Measurements from ENCODE around the gene NOXA1.

NOXA1 gene

DNA sequence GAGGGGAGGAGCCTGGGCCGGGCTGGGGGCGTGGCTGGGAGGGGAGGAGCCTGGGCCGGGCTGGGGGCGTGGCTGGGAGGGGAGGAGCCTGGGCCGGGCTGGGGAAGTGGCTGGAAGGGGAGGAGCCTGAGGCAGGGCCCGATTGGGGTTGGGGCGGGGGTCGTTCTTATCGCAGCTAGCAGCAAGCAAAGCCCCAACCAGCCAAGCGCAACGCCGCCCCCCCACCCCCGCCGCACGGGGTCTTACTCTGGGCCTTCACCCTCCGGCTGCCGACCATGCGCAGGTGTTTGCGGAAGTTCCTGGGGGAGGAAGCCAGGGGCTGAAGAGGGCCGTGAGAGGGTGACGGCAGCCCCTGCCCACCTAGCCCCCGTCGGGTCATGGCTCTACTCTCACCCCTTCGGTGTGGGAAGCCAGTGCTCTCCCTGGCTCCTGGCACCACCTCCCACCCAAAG is 31.0 kb downstream of the NOXA1 start:
- DNase-seq (ENCODE audit: low read depth): no peak

DNA sequence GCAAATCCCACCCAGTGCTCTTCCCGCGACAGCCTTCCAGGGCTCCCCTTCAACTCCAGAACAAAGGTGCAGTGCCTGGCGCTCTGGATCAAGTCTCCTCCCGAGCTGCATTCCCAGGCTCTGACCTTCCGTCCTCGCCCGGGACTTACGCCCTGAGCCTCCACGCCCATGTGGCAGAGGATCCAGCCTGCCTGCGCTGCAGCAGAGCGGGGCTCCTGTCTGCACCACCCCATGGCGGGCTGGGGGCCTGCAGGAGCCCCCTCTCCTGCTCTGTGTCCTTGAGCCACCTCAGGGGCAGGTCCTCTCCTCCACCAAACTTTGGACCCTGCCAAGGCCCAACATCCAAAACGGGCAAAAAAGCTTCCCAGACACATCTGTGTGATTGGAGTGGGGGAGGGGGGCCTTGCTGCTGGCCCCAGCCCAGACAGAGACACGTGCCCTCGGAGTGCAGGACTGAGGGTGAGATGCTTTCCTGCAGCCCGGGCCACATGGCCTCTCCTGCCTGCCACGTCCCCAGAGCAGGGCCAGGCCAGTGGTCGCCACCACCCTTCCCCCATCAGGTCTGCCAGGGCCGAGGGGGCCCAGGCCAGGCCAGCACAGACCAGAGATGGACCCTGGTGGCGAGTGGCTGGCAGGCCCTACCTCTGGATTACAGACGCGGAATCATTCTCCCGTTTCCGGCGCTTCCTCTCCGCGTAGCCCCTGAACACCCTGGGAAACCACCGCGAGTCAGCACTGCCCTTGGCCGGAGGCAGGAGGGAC is 31.6 kb downstream of the NOXA1 start:
- no peak for DNase-seq (ENCODE audit: low read depth)

DNA sequence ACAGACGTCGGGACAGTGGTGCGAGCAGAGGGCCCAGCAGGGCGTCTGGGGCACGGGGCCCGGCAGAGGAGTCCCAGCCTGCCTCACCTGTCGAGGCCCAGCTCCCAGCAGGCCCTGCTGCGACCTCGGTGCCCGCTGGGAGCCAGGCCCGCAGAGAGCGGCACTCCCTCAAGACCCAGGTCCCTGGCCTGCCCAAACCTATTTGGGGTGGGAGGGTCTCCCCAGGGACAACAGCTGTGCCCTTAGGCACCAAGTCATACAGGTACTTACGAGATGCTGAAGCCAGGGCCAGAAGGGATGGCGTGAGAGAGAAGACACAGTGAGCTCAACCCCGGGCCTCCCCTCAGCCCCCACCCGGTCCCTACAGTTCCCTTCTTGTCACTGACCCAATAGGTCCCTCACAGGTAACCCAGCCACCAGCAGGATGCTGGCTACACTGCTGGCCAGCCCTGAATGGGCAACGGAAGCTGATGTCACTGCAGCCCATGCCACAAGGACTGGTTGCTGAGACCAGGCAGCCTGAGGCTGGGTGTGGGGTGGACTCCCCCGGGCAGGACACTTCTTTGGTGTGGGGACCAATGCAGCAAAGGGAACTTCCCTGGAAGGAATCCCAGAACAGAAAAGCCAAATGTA is 32.3 kb downstream of the NOXA1 start:
- DNase-seq (ENCODE audit: low read depth): no peak

- no peak for DNase-seq (ENCODE audit: low read depth)
Observed at GRCh38 chr9:137456061-137456863, 33.1 kb downstream of the NOXA1 start.

DNA sequence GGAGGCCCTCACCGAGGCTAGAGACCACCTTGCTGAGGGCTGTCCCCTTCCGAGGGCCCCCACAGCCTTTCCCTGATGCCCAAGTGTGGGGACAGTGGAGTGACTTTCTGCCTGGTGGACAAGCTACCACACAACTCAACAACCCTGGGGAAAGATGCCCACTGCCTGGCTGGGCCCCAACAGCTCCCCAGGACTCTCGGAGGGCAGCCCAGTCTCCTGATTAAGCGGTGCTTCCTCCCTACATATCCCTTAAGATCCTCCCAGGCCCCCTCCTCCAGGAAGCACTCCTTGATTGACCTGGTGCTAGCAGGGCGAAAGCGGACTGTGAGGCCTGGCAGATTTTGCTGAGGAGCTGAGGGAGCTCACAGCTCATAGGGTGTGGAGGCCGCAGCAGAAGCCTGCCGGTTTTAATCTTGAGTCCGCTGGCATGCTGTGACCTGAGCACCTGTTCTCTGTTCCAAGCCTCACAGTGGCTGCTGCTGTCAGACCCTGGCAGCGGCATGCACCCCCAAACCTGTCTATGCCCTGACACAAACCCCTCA is 33.7 kb downstream of the NOXA1 start:
- no peak for DNase-seq (ENCODE audit: low read depth)

- no peak for DNase-seq (ENCODE audit: low read depth)
Observed at GRCh38 chr9:137457406-137458193, 34.4 kb downstream of the NOXA1 start.

- DNase-seq (ENCODE audit: low read depth): no peak
Observed at GRCh38 chr9:137458194-137459151, 35.3 kb downstream of the NOXA1 start.

GRCh38 chr9:137459152-137459600 is 36.0 kb downstream of the NOXA1 start, which contains the start of gene NSMF:
Gene NSMF (minus strand): TSS chr9:137459334. CDS start chr9:137459102, 232 bp downstream.
- DNase-seq (ENCODE audit: low read depth): peak; percentile 92

GRCh38 chr9:137459601-137460362 is 36.6 kb downstream of the NOXA1 start:
- DNase-seq (ENCODE audit: low read depth): no peak

DNA sequence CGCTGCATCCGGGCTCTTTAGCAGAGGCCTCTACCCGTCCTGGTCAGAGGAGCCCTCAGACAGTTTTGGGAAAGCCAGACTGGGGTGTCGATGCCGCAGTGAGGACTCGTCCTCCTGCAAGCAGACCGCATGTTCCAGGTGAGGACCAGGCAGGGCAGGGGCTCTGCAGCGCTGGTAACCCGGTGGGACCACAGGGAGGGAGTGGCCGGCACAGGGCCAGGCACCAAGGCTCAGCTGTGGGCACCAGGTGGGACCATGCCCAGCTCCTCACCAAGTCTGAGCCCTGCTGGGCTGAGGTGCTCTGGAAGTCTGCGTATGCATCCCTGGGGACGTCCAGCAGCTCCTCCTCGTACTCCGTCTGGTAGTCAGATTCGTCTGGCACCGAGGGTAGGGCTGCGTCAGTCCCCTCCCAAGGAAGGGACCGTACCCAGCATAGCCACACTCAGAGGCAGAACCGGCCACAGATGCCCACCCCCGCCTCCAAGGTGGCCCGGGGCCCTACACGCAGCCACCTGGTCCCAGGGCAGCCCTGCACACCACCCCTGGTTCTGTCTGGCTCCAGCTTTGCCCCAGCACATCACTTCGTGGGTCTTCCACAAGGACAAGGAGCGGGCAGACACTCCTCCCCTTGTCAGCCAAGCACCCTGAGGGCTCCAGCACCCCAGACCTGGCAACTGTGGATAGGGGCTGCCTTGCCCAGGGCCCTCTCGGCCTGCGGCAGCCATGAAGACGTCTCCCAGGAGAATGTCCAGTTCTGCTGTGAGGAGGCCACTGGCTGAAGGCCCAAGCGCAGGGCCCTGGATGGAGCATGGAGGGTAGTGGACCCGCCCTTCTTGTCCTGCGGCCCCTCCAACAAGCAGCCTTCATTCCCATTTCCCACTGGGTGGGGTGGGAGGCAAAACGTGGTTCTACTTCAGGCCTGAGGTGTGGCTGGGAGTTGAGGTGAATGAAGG is 37.4 kb downstream of the NOXA1 start:
- no peak for DNase-seq (ENCODE audit: low read depth)

DNA sequence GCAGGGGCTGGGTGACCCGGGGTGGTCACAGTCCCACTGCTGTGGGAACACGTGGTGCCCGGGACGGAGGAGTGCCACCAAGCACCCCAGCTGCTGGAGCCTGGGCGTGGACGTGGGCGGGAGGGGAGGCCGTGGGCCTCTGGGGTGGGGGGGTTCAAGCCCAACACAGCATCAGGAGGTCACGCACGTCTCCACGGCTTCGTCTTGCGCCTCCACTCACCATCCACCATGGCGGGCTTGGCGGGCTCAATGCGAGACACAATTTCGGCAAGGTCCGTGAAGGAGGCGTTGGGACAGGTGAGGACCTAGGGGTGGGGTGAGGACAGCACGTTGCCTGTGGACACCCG is 38.1 kb downstream of the NOXA1 start:
- no peak for DNase-seq (ENCODE audit: low read depth)

- peak; percentile 73 for DNase-seq (ENCODE audit: low read depth)
Observed at GRCh38 chr9:137461663-137462395, 38.6 kb downstream of the NOXA1 start.

DNA sequence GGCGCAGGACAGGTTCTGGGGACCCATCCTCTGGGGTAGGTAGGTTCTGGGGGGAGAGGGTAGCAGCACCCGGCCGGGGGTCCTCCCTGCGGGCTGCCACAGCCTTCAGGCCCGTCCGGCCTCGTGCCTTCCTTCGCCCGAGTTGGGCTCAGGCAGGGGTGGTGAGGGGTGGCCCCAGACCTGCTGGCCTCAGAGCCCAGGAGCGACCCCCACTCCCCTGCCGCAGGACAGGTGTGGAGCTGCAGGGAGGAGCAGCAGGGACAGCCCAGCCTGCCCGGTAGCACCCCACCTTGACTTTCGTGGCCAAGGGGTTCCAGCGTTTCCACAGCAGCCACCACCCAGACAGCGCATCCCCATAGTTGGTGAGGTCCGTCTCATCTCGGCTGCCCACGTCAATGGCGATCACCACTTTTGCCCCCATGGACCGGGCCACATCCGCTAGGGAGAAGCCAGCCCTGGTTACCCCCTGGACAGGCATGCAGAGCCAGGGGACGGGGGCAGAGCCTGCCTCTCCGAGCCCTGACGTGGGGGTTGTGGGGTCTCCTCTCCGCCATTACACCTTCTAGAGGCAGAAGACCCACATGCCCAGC is 39.3 kb downstream of the NOXA1 start:
- no peak for DNase-seq (ENCODE audit: low read depth)

GRCh38 chr9:137462986-137463930 is 40.1 kb downstream of the NOXA1 start:
- no peak for DNase-seq (ENCODE audit: low read depth)

DNA sequence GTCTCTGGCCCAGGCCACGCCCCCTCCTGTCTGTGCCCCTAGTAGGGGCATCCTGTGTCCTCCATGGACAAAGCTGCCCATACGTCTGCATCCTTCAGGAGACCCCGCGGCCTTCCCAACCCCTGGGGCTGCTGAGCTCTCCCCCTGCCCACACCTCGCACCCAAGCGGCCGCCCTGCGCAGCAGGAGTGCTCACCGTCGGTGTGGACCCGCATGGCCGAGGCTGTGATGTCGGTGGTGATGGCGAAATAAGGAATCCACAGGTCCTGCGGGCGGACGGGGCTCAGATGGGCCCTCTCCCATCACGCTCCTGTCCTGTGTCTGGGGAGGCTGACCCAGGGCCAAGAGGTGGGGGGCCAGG is 40.7 kb downstream of the NOXA1 start:
- DNase-seq (ENCODE audit: low read depth): no peak

DNA sequence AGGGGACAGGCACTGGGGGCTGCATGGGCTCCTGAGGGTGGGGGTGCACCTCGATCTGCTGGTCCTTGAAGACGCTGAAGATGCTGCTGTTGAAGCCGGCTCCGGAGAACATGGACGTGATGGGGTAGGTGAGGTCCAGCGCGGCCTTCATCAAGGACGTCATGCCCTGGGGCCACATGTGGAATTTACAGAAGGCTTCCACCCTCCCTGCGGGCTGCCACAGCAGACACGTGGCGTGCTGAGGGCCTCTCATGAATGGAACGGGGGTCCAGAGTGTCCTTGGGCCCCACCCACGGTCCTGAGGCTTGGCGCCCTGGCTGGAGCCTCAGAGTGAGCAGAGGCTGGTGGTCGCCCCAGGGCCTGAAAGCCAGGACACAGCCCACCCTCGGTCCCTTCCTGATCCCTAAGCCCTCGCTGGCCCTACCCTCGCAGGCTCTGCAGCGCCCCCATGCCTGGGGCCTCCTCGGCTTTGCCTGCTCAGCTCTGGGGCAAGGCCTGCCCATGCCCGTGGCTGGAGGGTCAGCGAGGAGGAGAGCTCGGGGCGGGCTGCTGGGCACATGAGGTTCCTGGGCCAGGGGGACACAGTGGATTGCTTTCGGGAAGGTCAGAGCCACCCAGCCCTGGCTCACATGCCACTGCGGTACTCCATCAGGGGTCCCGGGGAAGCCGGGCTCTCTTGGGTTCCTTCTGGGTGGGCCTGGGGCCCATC is 41.3 kb downstream of the NOXA1 start:
- no peak for DNase-seq (ENCODE audit: low read depth)

All from stimulated activated CD8-positive, alpha-beta memory T cell treated with anti-CD3 and anti-CD28 coated beads, Interleukin-12 subunit alpha, Interleukin-12 subunit beta, amount 100 ng/mL, for 4 hours (primary cell).